Panc1 (cell line): ENCODE data around the gene NEK2. TPM values are rescaled to one million over a fixed set of nuclear protein-coding genes. Genes with fewer than 3 reads are reported as not detected.

Source experiments
- ATAC-seq: fragments of 200-7000 bp; cut with Tn5 transposase; 2 replicates; pipeline ENCODE4 v1.9.1; 2020; ENCODE audit warnings: mild to moderate bottlenecking, moderate library complexity
- BruUV-seq: library from RNA; stranded (reverse); fragments of 400-500 nt; replicated peaks from 2 replicates; lab custom pipeline; 2021; lab: Mats Ljungman, UMichigan
- CTCF ChIA-PET: fragments of 300-600 bp; sonication (Branson Sonifier 250); formaldehyde crosslinking; loops from one replicate; lab custom pipeline; 2022; ENCODE audit warnings: antibody characterized with exemption; lab: Charles Lee
- POLR2A ChIA-PET: fragments of 300-600 bp; sonication (Branson Sonifier 250); formaldehyde crosslinking; loops from one replicate; lab custom pipeline; 2022; ENCODE audit warnings: antibody characterized with exemption; lab: Charles Lee
- DNase-seq: peaks from one replicate; pipeline ENCODE4 v3.0.0-alpha.2; 2010; ENCODE audit warnings: low read depth, low spot score
- H3K27ac ChIP-seq: 2 replicates; pipeline ENCODE4 v1.5.1; 2011; ENCODE audit warnings: mild to moderate bottlenecking, low read length, inconsistent platforms
- H3K27me3 ChIP-seq: fragments of 200-500 bp; sonication (Bioruptor generic); 2 replicates; pipeline ENCODE4 v1.6.0; 2014; ENCODE audit warnings: low read length, inconsistent platforms; ENCODE audit not compliant: control insufficient read depth, insufficient read depth
- H3K36me3 ChIP-seq: fragments of 200-500 bp; sonication (Bioruptor generic); 2 replicates; pipeline ENCODE4 v1.5.1; 2014; ENCODE audit warnings: inconsistent platforms, mild to moderate bottlenecking, low read length, moderate library complexity; ENCODE audit not compliant: control insufficient read depth, insufficient read depth
- H3K4me1 ChIP-seq: 2 replicates; pipeline ENCODE4 v1.5.1; 2011; ENCODE audit warnings: inconsistent platforms, mild to moderate bottlenecking, low read length, moderate library complexity; ENCODE audit not compliant: control insufficient read depth, insufficient read depth
- H3K4me3 ChIP-seq, 2 experiments: 2 replicates each; pipeline ENCODE4 v1.5.1; 2011 to 2012; ENCODE audit warnings: low read depth in 2 of 2, low read length in 2 of 2, mild to moderate bottlenecking in 2 of 2, inconsistent platforms in 1 of 2, moderate library complexity in 1 of 2
- H3K9me3 ChIP-seq: fragments of 200-500 bp; sonication (Bioruptor generic); 2 replicates; pipeline ENCODE4 v1.5.1; 2014; ENCODE audit warnings: low read depth, mild to moderate bottlenecking, inconsistent platforms, low read length, moderate library complexity; ENCODE audit not compliant: control insufficient read depth, insufficient read depth
- CTCF ChIP-seq: fragments of 450-650 bp; IDR thresholded peaks from 2 replicates; pipeline ENCODE4 v1.5.1; 2017; ENCODE audit warnings: mild to moderate bottlenecking
- POLR2AphosphoS5 ChIP-seq: IDR thresholded peaks from 2 replicates; pipeline ENCODE4 v1.6.1; 2012; ENCODE audit warnings: mild to moderate bottlenecking, low read depth, low read length, moderate library complexity
- SIN3A ChIP-seq: IDR thresholded peaks from 2 replicates; pipeline ENCODE4 v1.6.1; 2012; ENCODE audit warnings: low read depth, mild to moderate bottlenecking, low read length, moderate library complexity, borderline replicate concordance; ENCODE audit not compliant: insufficient read depth
- TCF7L2 ChIP-seq: IDR thresholded peaks from 2 replicates; pipeline ENCODE4 v1.6.1; 2011; ENCODE audit warnings: mild to moderate bottlenecking, low read depth, low read length, inconsistent platforms
- in situ Hi-C: cut with HindIII; loops from 2 replicates; pipeline ENCODE4 v1.10.0; 2016; ENCODE audit warnings: low sequenced_read_pairs, low pct_unique_long_range_greater_than_20kb
- intact Hi-C: fragments of 100-400 bp; cut with micrococcal nuclease; formaldehyde crosslinking; loops from one replicate; pipeline ENCODE4 v1.10.0; 2022; ENCODE audit not compliant: unreplicated experiment
- total RNA-seq: library from RNA; stranded (reverse); gene quantifications from one replicate; pipeline ENCODE4 v1.2.1, GENCODE V29; 2021; ENCODE audit not compliant: unreplicated experiment
- TF ChIP-seq, protein P1 (sequence below), 2 experiments: IDR thresholded peaks; 2 replicates each; pipeline ENCODE4 v1.6.1; 2011 to 2012; ENCODE audit warnings: low read depth in 2 of 2, control low read depth in 1 of 2, low read length in 1 of 2, mild to moderate bottlenecking in 1 of 2, moderate library complexity in 1 of 2; ENCODE audit not compliant: insufficient read depth in 1 of 2

Gene NEK2
- total RNA-seq, 1 experiment from 2014 or later, result 34.4 TPM

GRCh38 chr1:211698161-211699026, 23.0 kb upstream of the NEK2 start:
- no TSS peak for BruUV-seq
- Histone ChIP-seq H3K4me3 (peak overlapping the region in 1 of 2 experiments; percentile 37; a peak in 2 of 4 replicates), H3K36me3 (no peaks in the 10 kb centered on the region), H3K4me1 (peaks cover 13% of the 10 kb centered on the region), H3K27me3 (no peaks in the 10 kb centered on the region), H3K9me3 (no peaks in the 10 kb centered on the region), H3K27ac (peak overlapping the region; percentile 73)
- peak; percentile 12 for DNase-seq
- intact Hi-C loops, result loop anchor here (2.0 to 5.0 kb wide), 2 partner anchors 36 to 129 kb away; no protein-coding TSS in a partner anchor
- ChIA-PET POLR2A (no interaction called here), CTCF (interaction anchor here (0.6 to 1.5 kb wide), 13 partner anchors 10 to 758 kb away, joined by 3 to 8 read pairs (median 3); partner anchors contain the start of genes DTL and INTS7)
- ATAC-seq, result peak; percentile 97
- in situ Hi-C loops, result no loop called here
- no peak for TF ChIP-seq TCF7L2
- no peak for TF ChIP-seq POLR2AphosphoS5
- peak; percentile 99 for TF ChIP-seq CTCF
- no peak for TF ChIP-seq SIN3A
- TF ChIP-seq, protein P1, sequence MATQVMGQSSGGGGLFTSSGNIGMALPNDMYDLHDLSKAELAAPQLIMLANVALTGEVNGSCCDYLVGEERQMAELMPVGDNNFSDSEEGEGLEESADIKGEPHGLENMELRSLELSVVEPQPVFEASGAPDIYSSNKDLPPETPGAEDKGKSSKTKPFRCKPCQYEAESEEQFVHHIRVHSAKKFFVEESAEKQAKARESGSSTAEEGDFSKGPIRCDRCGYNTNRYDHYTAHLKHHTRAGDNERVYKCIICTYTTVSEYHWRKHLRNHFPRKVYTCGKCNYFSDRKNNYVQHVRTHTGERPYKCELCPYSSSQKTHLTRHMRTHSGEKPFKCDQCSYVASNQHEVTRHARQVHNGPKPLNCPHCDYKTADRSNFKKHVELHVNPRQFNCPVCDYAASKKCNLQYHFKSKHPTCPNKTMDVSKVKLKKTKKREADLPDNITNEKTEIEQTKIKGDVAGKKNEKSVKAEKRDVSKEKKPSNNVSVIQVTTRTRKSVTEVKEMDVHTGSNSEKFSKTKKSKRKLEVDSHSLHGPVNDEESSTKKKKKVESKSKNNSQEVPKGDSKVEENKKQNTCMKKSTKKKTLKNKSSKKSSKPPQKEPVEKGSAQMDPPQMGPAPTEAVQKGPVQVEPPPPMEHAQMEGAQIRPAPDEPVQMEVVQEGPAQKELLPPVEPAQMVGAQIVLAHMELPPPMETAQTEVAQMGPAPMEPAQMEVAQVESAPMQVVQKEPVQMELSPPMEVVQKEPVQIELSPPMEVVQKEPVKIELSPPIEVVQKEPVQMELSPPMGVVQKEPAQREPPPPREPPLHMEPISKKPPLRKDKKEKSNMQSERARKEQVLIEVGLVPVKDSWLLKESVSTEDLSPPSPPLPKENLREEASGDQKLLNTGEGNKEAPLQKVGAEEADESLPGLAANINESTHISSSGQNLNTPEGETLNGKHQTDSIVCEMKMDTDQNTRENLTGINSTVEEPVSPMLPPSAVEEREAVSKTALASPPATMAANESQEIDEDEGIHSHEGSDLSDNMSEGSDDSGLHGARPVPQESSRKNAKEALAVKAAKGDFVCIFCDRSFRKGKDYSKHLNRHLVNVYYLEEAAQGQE (IDR thresholded peaks at IDR 0.05; ENCODE audit: insufficient read depth in 1 of 2, low read depth in 2 of 2, low read length in 1 of 2), result 0 out of 4 replicates have a peak, but pooled peaks of 1 of the 2 experiments have one; percentile 43

GRCh38 chr1:211697356-211697755, 21.9 kb upstream of the NEK2 start:
- in situ Hi-C loops, result no loop called here

More at GRCh38 chr1:211697356-211697755, 21.9 kb upstream of the NEK2 start:
- CTCF ChIA-PET, result no interaction called here
- Histone ChIP-seq H3K27ac (peak overlapping the region; percentile 45; the same call in 1 of the 2 replicates), H3K36me3 (no peaks in the 10 kb centered on the region), H3K4me3 (no peak overlapping the region), H3K27me3 (no peaks in the 10 kb centered on the region), H3K9me3 (no peaks in the 10 kb centered on the region), H3K4me1 (peaks cover 8% of the 10 kb centered on the region; the same call in 1 of the 2 replicates)
- intact Hi-C loops, result loop anchor here (5.0 kb wide), 1 partner anchor 130 kb away; no protein-coding TSS in a partner anchor
- BruUV-seq, result no TSS peak
- no peak for ATAC-seq
- POLR2A ChIA-PET, result no interaction called here
- DNase-seq, result no peak
- TF ChIP-seq SIN3A (no peak), TCF7L2 (no peak), CTCF (no peak), POLR2AphosphoS5 (no peak)
- TF ChIP-seq, protein P1 (IDR thresholded peaks at IDR 0.05; ENCODE audit: insufficient read depth in 1 of 2, low read depth in 2 of 2, low read length in 1 of 2), result no peak
